GM12878 (cell line): ENCODE results near the gene SUOX. TPM values are rescaled to one million over a fixed set of nuclear protein-coding genes. Genes with fewer than 3 reads are reported as not detected.

Source experiments
- DPF2 ChIP-seq: fragments of 450-650 bp; IDR thresholded peaks from 2 replicates; pipeline ENCODE4 v1.6.1; 2017; ENCODE audit warnings: mild to moderate bottlenecking
- RCOR1 ChIP-seq: conservative IDR thresholded peaks from 2 replicates; pipeline ENCODE4 v1.6.1; 2012; ENCODE audit warnings: low read depth, low read length, improper control_type of control experiment
- SMARCA5 ChIP-seq: fragments of 450-650 bp; IDR thresholded peaks from 2 replicates; pipeline ENCODE4 v1.6.1; 2017; ENCODE audit warnings: mild to moderate bottlenecking
- SRF ChIP-seq, 2 experiments: IDR thresholded peaks; 2 replicates each; pipeline ENCODE4 v1.6.1; 2011; ENCODE audit warnings: low read depth in 2 of 2, low read length in 2 of 2, mild to moderate bottlenecking in 1 of 2, moderate library complexity in 1 of 2
- TCF7 ChIP-seq: IDR thresholded peaks from 2 replicates; pipeline ENCODE4 v1.6.1; 2014; ENCODE audit warnings: antibody characterized with exemption, borderline replicate concordance
- ZNF622 ChIP-seq: fragments of 450-650 bp; IDR thresholded peaks from 2 replicates; pipeline ENCODE4 v1.6.1; 2017; ENCODE audit warnings: mild to moderate bottlenecking, inconsistent platforms
- polyA plus RNA-seq, 11 experiments: library from polyadenylated mRNA; depleted of rRNA in 4 of 11; unstranded in 6 of 11; stranded (reverse) in 5 of 11; fragments of >200 nt; fragmentation: Nextera tagmentation in 4 of 11; fragmentation: Illumina TruSeq in 1 of 11; extraction: Ambion mirVana in 4 of 11; extraction: Trizol in 1 of 11; gene quantifications; 1 replicate in 1 of 11; 2 replicates in 10 of 11; pipeline versions ENCODE4 v1.2.1 to v1.2.3, GENCODE V29; 2011 to 2016; ENCODE audit warnings: inconsistent platforms in 2 of 11, missing spikeins in 2 of 11, low read depth in 1 of 11
- total RNA-seq, 4 experiments: library from RNA; depleted of rRNA in 3 of 4; stranded (reverse); fragments of >200 nt in 3 of 4; fragmentation: Illumina TruSeq in 1 of 4; extraction: Trizol in 1 of 4; gene quantifications; 2 replicates each; pipeline versions ENCODE4 v1.2.1 to v1.2.3, GENCODE V29; 2013 to 2021
- TF ChIP-seq, protein P1 (sequence below): IDR thresholded peaks from 2 replicates; pipeline ENCODE4 v1.6.1; 2012; ENCODE audit warnings: improper control_type of control experiment, low read depth, low read length; ENCODE audit not compliant: insufficient replicate concordance
- TF ChIP-seq, protein P2 (sequence below): IDR thresholded peaks from 2 replicates; pipeline ENCODE4 v1.6.1; 2012; ENCODE audit warnings: low read length, inconsistent platforms

The SUOX gene
- total and polyA plus RNA-seq, 10 of the 15 experiments (the other 5 are each of a cell fraction or from before 2014, with no cell fraction given) = 5.1 to 18.8 (median 13.4) TPM

GRCh38 chr12:56034586-56035332 is 37.7 kb downstream of the SUOX start (continued):
- TF ChIP-seq, protein P1, sequence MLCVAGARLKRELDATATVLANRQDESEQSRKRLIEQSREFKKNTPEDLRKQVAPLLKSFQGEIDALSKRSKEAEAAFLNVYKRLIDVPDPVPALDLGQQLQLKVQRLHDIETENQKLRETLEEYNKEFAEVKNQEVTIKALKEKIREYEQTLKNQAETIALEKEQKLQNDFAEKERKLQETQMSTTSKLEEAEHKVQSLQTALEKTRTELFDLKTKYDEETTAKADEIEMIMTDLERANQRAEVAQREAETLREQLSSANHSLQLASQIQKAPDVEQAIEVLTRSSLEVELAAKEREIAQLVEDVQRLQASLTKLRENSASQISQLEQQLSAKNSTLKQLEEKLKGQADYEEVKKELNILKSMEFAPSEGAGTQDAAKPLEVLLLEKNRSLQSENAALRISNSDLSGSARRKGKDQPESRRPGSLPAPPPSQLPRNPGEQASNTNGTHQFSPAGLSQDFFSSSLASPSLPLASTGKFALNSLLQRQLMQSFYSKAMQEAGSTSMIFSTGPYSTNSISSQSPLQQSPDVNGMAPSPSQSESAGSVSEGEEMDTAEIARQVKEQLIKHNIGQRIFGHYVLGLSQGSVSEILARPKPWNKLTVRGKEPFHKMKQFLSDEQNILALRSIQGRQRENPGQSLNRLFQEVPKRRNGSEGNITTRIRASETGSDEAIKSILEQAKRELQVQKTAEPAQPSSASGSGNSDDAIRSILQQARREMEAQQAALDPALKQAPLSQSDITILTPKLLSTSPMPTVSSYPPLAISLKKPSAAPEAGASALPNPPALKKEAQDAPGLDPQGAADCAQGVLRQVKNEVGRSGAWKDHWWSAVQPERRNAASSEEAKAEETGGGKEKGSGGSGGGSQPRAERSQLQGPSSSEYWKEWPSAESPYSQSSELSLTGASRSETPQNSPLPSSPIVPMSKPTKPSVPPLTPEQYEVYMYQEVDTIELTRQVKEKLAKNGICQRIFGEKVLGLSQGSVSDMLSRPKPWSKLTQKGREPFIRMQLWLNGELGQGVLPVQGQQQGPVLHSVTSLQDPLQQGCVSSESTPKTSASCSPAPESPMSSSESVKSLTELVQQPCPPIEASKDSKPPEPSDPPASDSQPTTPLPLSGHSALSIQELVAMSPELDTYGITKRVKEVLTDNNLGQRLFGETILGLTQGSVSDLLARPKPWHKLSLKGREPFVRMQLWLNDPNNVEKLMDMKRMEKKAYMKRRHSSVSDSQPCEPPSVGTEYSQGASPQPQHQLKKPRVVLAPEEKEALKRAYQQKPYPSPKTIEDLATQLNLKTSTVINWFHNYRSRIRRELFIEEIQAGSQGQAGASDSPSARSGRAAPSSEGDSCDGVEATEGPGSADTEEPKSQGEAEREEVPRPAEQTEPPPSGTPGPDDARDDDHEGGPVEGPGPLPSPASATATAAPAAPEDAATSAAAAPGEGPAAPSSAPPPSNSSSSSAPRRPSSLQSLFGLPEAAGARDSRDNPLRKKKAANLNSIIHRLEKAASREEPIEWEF = no peak
- no peak for TF ChIP-seq SRF (IDR thresholded peaks at IDR 0.05; ENCODE audit: low read depth in 2 of 2, low read length in 2 of 2)
- TF ChIP-seq, protein P2, sequence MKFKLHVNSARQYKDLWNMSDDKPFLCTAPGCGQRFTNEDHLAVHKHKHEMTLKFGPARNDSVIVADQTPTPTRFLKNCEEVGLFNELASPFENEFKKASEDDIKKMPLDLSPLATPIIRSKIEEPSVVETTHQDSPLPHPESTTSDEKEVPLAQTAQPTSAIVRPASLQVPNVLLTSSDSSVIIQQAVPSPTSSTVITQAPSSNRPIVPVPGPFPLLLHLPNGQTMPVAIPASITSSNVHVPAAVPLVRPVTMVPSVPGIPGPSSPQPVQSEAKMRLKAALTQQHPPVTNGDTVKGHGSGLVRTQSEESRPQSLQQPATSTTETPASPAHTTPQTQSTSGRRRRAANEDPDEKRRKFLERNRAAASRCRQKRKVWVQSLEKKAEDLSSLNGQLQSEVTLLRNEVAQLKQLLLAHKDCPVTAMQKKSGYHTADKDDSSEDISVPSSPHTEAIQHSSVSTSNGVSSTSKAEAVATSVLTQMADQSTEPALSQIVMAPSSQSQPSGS = no peak
- no peak for TF ChIP-seq RCOR1
- no peak for TF ChIP-seq ZNF622
- no peak for TF ChIP-seq DPF2
- no peak for TF ChIP-seq TCF7
- TF ChIP-seq SMARCA5 = no peak
